ENCODE results near the gene KCNH2.

Gene KCNH2

DNA sequence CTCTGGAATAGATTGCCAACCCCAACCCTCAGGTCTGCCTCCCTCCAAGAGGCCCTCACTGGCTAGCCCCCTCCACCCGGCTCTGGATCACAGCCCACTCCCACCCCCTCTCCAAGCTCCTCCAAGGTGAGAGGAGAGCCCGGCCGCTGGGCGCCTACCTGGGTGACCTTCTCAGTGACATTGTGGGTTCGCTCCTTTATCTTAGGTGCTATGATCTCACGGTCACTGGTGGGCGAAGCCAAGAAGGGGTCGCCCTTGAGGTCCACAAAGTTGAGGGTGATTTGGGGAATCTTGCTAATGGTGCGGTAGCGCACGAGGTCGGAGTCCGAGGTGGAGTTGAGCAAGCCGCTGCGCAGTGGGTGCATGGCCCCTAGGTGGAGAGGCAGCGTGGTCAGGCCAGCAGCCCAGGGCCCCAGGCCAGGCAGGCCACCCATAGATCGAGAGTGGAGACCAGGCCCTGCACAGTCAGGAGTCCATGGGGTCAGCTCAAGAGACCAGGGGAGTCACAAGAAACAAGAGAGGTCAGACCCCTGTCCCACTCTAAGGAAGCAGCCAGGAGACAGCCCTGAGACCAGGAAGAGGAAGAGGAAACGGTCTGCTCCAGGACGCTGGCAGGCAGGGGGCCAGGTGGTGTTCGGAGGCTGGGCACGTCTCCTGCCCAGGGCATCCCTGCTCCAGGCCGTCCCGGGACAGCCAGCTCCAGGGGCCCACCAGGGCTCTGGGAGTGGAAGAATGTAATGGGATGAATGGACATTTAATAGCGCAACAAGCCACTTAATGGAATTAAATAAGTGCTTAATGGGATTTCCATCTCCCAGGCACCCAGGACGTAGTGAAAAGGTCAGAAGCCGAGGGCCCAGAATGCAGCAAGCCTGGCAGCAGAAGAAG, 20.7 kb downstream of the KCNH2 start:
- no peak for DNase-seq

GRCh38 chr7:150956395-150957132, 21.6 kb downstream of the KCNH2 start:
- no peak for DNase-seq

- no peak for DNase-seq
These were observed 22.4 kb downstream of the KCNH2 start for GRCh38 chr7:150955519-150956394.

DNA sequence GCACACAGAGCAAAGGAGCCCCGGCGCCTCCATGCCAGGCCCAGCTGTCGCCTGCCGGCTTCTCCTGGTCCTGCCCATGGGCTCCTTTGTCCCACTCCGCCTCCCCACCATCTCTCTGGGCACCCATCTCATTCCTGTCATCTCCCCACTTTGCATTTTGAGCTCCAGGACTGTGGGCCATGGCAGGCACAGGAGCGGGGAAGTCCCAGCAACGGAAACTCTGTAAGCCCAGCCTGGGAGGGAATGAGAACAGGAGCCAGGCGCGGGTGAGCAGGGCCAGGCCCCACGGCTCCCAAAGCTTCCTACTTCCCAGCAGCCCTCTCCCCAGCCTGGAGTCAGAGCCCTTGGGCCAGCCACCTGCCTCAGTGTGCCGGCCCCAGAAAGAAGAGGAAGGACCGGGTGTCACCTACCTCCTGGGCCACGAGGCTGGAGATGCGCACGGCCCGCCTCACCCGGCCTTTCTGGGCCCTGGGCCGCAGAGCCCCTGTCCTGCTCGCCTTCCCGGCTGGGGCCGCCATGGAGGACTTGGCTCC, 23.1 kb downstream of the KCNH2 start:
- no peak for DNase-seq

- no peak for DNase-seq
These were observed 23.7 kb downstream of the KCNH2 start for GRCh38 chr7:150954201-150954985.

DNA sequence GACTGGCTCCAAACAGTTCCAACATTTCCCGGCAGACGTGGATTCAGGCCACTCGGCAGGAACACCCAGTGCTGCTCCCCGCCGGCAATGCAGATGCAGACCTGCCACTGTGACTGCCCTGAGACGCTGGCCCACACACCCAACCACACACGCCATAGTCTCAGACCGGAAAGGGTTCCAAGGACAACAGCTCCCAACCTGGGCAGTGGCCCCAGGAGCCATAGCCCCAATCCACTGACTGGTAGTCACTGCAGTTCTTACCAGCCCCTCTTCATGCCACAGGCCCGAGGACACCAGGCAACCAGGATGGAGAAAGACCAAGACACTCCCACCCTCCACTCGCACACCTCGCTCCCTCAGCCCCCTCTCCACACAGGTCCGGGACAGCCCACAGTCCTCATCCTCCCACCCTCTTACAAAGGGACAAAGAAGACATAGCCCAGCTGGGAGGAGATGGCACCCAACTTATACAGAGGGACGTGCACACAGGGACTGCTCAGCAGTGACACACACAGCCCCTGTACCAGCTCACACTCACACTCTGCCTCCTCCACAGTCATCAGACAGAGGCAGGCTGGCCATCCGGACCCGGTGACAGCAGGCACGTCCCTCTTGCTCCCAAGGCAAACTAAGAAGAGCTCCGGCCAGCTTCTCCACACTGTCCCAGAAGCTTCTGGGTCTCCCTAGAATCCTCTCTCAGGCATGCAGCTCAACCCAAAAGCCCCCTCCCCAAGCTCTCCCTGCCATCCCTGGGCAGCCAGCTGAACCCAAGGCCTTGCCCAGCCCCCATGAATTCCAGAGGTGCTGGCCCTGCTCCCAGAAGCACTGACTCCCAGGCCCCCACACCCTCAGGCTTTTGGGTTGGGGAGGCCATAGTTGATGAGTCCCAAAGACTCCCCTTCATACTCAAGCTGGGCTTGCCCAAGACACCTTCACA, 24.8 kb downstream of the KCNH2 start:
- no peak for DNase-seq

DNA sequence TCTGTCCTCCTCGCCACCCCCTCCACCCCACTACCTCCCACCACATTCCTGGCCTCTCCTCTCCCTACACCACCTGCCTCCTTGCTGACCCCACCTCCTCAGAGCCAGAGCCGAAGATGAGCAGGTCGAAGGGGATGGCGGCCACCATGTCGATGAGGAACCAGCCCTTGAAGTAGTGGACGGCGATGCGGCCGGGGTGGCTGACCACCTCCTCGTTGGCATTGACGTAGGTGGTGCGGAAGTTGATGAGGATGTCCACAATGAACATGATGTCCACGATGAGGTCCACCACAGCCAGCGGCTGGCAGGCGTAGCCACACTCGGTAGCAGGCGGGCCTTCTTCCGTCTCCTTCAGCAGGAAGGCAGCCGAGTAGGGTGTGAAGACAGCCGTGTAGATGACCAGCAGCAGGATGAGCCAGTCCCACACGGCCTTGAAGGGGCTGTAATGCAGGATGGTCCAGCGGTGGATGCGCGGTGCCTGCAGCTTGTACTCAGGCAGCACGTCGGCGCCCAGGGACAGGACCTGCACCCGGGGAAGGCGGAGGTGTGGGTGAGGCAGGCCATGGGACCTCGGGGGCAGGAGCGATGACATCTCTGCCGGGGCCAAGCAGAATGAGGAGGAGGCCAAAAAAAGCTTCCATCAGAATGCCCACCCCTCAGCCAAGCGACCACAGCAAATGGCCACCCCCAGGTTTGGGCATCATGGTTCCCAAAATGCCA, 25.6 kb downstream of the KCNH2 start:
- no peak for DNase-seq

DNA sequence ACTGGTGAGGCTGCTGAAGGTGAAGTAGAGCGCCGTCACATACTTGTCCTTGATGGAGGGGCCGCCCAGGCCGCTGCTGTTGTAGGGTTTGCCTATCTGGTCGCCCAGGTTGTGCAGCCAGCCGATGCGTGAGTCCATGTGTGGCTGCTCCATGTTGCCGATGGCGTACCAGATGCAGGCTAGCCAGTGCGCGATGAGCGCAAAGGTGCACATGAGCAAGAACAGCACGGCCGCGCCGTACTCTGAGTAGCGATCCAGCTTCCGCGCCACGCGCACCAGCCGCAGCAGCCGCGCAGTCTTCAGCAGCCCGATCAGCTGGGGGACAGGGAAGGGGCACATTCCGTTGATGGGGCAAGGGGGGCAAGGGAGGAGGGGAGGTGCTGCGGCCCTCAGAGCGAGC, 26.6 kb downstream of the KCNH2 start:
- DNase-seq: no peak

DNA sequence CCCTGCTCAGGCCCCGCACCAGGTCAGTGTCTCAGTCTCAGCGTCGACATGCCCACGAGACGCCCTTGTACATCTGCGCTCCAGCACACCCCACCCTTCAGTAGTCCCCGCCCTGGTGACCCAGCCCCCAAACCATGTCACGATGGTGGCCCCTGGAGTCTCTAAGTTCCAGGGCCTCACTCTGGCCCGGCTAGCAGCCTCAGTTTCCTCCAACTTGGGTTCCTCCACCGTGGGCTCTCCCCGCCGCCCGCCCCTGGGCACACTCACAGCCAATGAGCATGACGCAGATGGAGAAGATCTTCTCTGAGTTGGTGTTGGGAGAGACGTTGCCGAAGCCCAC, 27.0 kb downstream of the KCNH2 start:
- DNase-seq: no peak

DNA sequence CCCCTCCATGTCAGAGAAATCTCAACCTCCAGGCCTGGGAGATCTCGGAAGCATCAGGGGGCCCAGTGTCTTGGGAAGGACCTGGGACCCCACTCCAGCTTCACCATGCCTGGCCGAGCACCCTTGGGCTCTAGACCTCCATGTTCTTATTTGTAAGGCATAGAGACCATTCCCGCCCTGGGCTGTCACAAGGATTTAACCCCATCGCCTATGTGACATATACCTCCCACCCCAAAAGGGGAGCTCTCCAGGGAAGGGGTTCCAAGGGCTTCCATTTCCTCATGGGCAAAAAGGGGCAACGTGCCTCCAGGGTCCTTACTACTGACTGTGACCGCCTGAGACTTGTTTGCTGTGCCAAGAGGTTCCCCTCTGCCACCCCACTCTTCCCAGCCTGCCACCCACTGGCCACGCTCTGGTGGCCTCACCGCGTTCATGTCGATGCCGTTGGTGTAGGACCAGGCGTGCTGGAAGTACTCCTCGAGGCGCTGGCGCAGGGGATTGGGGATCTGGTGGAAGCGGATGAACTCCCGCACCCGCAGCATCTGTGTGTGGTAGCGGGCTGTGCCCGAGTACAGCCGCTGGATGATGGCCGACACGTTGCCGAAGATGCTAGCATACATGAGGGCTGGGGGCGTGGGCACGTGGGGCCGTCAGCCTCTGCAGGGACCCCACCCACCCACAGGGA, 27.5 kb downstream of the KCNH2 start:
- DNase-seq: no peak

DNA sequence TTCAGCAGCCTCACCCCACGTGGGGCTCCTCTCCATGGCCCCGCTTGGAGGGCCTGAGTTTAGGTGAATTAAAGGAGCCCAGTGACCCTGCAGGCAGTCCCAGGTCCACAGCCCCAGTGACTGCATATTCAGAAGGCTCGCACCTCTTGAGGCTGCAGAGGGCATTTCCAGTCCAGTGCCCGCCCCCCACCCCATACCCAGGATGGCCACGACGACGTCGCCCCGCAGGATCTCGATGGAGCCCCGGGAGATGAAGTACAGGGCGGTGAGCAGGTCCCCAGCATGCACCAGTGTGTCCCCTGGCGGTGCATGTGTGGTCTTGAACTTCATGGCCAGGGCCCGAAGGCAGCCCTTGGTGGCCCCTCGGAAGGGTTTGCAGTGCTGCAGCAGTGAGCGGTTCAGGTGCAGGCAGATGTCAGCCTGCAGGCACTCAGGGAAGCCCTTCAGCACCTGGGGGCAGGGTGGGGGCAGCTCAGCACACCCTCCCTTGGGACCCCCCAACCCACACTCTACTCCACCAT, 28.1 kb downstream of the KCNH2 start:
- DNase-seq: no peak

DNA sequence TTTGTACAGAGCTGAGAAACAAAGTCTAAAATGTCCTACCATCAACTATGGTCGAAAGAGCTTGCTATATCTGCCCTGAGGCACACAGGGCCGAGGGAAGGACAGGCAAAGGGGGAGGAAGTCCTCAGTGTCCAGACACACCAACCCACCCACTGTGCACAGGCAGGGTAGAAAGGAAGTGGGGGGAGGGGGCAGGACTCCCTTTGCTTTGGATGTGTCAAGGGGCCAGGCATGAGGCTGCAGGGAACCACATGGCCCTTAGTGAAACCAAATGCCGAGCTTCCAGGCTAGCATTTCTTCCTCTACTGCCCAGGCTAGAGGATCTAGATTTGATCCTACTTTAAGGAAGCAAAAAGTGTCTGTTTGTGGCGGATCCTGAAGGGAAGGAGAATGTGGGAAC, 28.6 kb downstream of the KCNH2 start:
- no peak for DNase-seq

- DNase-seq: no peak
These were observed 29.3 kb downstream of the KCNH2 start for GRCh38 chr7:150948791-150949251.

- no peak for DNase-seq
These were observed 30.1 kb downstream of the KCNH2 start for GRCh38 chr7:150947761-150948651.

GRCh38 chr7:150947241-150947745, 30.8 kb downstream of the KCNH2 start:
- no peak for DNase-seq

GRCh38 chr7:150946421-150947240, 31.5 kb downstream of the KCNH2 start:
- DNase-seq: no peak

DNA sequence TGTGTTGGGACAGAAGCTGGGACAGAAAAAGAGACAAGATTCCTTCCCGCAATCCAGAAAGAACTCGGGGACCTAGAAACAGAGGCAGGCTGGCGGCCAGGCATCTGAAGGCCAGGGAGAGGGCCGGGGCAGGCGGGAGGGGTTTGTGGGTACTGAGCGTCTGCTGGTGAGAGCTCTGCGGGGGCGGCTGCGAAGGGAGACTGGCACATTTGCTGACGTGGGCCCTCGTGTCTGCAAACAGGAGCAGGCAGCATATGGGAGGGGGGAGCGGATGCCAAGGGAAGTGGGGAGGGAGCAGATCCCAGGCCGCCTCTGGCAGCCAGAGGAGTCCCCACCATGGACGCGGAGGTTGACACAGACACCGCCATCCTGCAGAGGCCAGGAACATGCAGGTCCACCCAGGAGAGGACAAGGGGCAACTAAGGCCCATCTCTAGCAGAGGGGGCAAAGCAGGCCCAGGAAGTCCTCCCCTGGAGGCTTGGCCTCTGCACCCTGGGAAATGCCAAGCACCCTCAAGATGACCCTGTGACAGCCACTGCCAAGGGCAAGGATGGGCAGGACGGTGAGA, 32.2 kb downstream of the KCNH2 start:
- DNase-seq: no peak

Data from NCI-H2081 (cell line).